SH-SY5Y (cell line): Measurements from ENCODE around the gene TBC1D4.

Source experiments
- GATA2 ChIP-seq: IDR thresholded peaks from 2 replicates; pipeline ENCODE4 v1.6.1; 2011; ENCODE audit warnings: mild to moderate bottlenecking, low read depth, low read length
- GATA3 ChIP-seq: IDR thresholded peaks from 2 replicates; pipeline ENCODE4 v1.6.1; 2011; ENCODE audit warnings: low read depth, mild to moderate bottlenecking, low read length, moderate library complexity

DNA sequence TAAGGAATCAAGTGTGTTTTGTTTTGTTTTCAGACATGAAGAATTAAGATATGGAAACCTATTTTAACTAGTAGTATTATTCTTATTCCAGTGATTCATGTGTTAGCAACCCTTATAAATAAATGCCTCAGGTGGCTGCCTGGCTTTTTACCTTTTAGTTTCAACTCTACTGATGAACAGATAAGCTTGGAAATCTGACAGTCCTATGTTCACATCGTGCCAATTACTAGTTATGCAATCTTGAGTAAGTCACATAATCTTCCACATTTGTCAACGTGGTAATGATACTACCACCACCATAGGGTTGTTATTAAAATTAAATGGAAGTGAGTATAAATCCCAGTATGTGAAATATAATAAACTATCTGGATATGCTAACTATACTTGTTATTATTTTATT lies 64.3 kb downstream of the TBC1D4 start:
- no peak for TF ChIP-seq GATA2
- TF ChIP-seq GATA3 = no peak
